Neural cell (in vitro differentiated cells): Measurements from ENCODE around the gene HDLBP. TPM values are rescaled to one million over a fixed set of nuclear protein-coding genes. Genes with fewer than 3 reads are reported as not detected.

Experiments
- H2AFZ ChIP-seq: fragments of 200-600, 300-800 bp; sonication (generic), shearing (Covaris generic); 2 replicates; pipeline ENCODE4 v1.6.0; 2014; ENCODE audit warnings: low read depth, mild to moderate bottlenecking, antibody characterized with exemption, low read length, moderate library complexity
- H3F3A ChIP-seq: fragments of 200-600 bp; shearing (Covaris generic); 2 replicates; pipeline ENCODE4 v1.6.1; 2016; ENCODE audit warnings: mild to moderate bottlenecking, moderate library complexity, mixed read lengths, antibody characterized with exemption, low read length; ENCODE audit not compliant: insufficient read depth, poor library complexity, severe bottlenecking
- H3K27ac ChIP-seq: fragments of 200-600, 300-800 bp; sonication (generic), shearing (Covaris generic); 2 replicates; pipeline ENCODE4 v1.5.1; 2014; ENCODE audit warnings: mild to moderate bottlenecking, low read length, moderate library complexity
- H3K27me3 ChIP-seq: fragments of 300-800, 200-600 bp; sonication (generic), shearing (Covaris generic); 2 replicates; pipeline ENCODE4 v1.6.0; 2014; ENCODE audit warnings: mild to moderate bottlenecking, low read depth, low read length, moderate library complexity; ENCODE audit not compliant: insufficient read depth
- H3K36me3 ChIP-seq: fragments of 300-800, 200-600 bp; sonication (generic), shearing (Covaris generic); 2 replicates; pipeline ENCODE4 v1.5.1; 2014; ENCODE audit warnings: mild to moderate bottlenecking, antibody characterized with exemption, low read length, moderate library complexity; ENCODE audit not compliant: insufficient read depth
- H3K4me2 ChIP-seq: fragments of 300-800, 200-600 bp; sonication (generic), shearing (Covaris generic); 2 replicates; pipeline ENCODE4 v1.6.0; 2014; ENCODE audit warnings: mild to moderate bottlenecking, low read length
- H3K4me3 ChIP-seq: fragments of 300-800, 200-600 bp; sonication (generic), shearing (Covaris generic); 2 replicates; pipeline ENCODE4 v1.5.1; 2014; ENCODE audit warnings: mild to moderate bottlenecking, low read length, moderate library complexity
- H3K79me2 ChIP-seq: fragments of 200-600 bp; shearing (Covaris generic); replicated peaks from 2 replicates; pipeline ENCODE4 v1.6.0; 2014; ENCODE audit warnings: mild to moderate bottlenecking, low read length, moderate library complexity; ENCODE audit not compliant: insufficient read depth
- H3K9ac ChIP-seq: fragments of 300-800, 200-600 bp; sonication (generic), shearing (Covaris generic); 2 replicates; pipeline ENCODE4 v1.6.1; 2016; ENCODE audit warnings: mild to moderate bottlenecking, low read length, mixed read lengths
- H3K9me2 ChIP-seq: fragments of 200-600 bp; shearing (Covaris generic); 2 replicates; pipeline ENCODE4 v1.6.1; 2016; ENCODE audit warnings: mild to moderate bottlenecking, low read length, mixed read lengths; ENCODE audit not compliant: insufficient read depth
- H3K9me3 ChIP-seq: fragments of 200-600, 300-800 bp; sonication (generic), shearing (Covaris generic); 2 replicates; pipeline ENCODE4 v1.6.1; 2016; ENCODE audit warnings: mild to moderate bottlenecking, mixed run types, low read length, moderate library complexity, mixed read lengths
- H4K20me1 ChIP-seq: fragments of 200-600 bp; shearing (Covaris generic); 2 replicates; pipeline ENCODE4 v1.6.1; 2016; ENCODE audit warnings: mild to moderate bottlenecking, mixed run types; ENCODE audit not compliant: insufficient read depth
- EP300 ChIP-seq: fragments of 450-650 bp; conservative IDR thresholded peaks from 2 replicates; pipeline ENCODE4 v1.6.1; 2014; ENCODE audit warnings: antibody characterized with exemption, mild to moderate bottlenecking, moderate library complexity; ENCODE audit not compliant: poor library complexity, severe bottlenecking
- EZH2 ChIP-seq: fragments of 200-600, 300-800 bp; shearing (Covaris generic), sonication (generic); IDR thresholded peaks from 2 replicates; pipeline ENCODE4 v1.6.1; 2014; ENCODE audit warnings: antibody characterized with exemption, low read length, borderline replicate concordance, mild to moderate bottlenecking; ENCODE audit not compliant: insufficient read depth, poor library complexity, severe bottlenecking
- MXI1 ChIP-seq: fragments of 450-650 bp; conservative IDR thresholded peaks from 2 replicates; pipeline ENCODE4 v1.6.1; 2014; ENCODE audit warnings: antibody characterized with exemption, mild to moderate bottlenecking; ENCODE audit not compliant: poor library complexity, severe bottlenecking
- POLR2AphosphoS5 ChIP-seq: IDR thresholded peaks from 2 replicates; pipeline ENCODE4 v1.6.1; 2012
- RAD21 ChIP-seq: fragments of 450-650 bp; conservative IDR thresholded peaks from 2 replicates; pipeline ENCODE4 v1.6.1; 2014; ENCODE audit warnings: antibody characterized with exemption, mild to moderate bottlenecking, moderate library complexity
- SMC3 ChIP-seq: fragments of 450-650 bp; conservative IDR thresholded peaks from 2 replicates; pipeline ENCODE4 v1.6.1; 2014; ENCODE audit warnings: antibody characterized with exemption, mild to moderate bottlenecking, moderate library complexity; ENCODE audit not compliant: poor library complexity
- TAF1 ChIP-seq: IDR thresholded peaks from 2 replicates; pipeline ENCODE4 v1.6.1; 2012; ENCODE audit warnings: low read depth
- polyA plus RNA-seq: library from polyadenylated mRNA; depleted of rRNA; stranded (reverse); fragments of >200 nt; gene quantifications from 2 replicates; pipeline ENCODE4 v1.2.3, GENCODE V29; 2014
- TF ChIP-seq, protein P1 (sequence below): IDR thresholded peaks from 2 replicates; pipeline ENCODE4 v1.6.1; 2012; ENCODE audit warnings: borderline replicate concordance
- TF ChIP-seq, protein P2 (sequence below): fragments of 450-650 bp; IDR thresholded peaks from 2 replicates; pipeline ENCODE4 v1.5.1; 2014; ENCODE audit warnings: antibody characterized with exemption, mild to moderate bottlenecking, moderate library complexity; ENCODE audit not compliant: poor library complexity, severe bottlenecking

Gene HDLBP
- polyA plus RNA-seq, 1 donor from 2014 or later = 61.9 TPM

DNA sequence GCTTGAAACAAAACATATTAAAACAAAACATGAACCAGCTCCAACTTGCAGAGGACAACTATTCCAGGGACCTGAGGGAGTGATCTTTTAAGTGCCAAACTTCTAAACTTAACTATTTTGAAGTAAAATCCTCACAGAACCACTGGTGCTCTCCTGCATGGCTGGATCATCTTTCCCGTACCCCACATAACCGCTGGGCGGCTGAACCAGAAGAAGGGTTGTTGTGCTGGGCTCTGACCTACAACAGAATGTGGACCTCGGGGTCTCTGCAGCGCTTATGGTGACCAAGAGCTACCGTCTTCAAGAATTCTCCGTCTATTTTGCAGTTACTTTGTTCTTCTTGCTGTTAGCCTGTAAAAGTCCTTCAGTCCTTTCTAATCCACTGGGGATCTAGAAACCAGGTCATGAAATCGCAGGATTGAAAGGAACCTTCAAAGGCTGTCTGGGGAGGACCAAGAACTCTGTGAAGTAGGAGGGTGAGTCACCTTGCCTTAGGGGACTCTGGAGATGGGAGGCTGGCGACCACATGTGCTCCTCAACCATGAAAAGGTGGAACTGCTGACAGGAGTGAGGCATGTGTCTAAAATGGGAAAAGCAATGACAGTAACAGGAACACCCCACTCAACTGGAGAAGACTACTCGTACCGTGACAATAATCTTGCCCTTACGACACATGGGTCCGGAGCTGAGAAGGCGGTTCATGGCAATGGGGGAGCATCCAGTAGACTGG lies 46.6 kb downstream of the HDLBP start:
- Histone ChIP-seq H4K20me1 (no peaks in the 10 kb centered on the region), H3K9ac (no peak overlapping the region), H3K36me3 (no peaks in the 10 kb centered on the region), H3F3A (no peaks in the 10 kb centered on the region), H3K4me2 (no peak overlapping the region), H3K9me2 (no peaks in the 10 kb centered on the region), H3K79me2 (peaks cover 9% of the 10 kb centered on the region), H2AFZ (no peak overlapping the region), H3K4me3 (no peak overlapping the region), H3K9me3 (no peaks in the 10 kb centered on the region), H3K27me3 (no peaks in the 10 kb centered on the region), H3K27ac (no peak overlapping the region)
- TF ChIP-seq RAD21 (no peak), EZH2 (no peak), POLR2AphosphoS5 (no peak), EP300 (no peak), MXI1 (no peak), TAF1 (no peak), SMC3 (no peak)
- TF ChIP-seq, protein P1, sequence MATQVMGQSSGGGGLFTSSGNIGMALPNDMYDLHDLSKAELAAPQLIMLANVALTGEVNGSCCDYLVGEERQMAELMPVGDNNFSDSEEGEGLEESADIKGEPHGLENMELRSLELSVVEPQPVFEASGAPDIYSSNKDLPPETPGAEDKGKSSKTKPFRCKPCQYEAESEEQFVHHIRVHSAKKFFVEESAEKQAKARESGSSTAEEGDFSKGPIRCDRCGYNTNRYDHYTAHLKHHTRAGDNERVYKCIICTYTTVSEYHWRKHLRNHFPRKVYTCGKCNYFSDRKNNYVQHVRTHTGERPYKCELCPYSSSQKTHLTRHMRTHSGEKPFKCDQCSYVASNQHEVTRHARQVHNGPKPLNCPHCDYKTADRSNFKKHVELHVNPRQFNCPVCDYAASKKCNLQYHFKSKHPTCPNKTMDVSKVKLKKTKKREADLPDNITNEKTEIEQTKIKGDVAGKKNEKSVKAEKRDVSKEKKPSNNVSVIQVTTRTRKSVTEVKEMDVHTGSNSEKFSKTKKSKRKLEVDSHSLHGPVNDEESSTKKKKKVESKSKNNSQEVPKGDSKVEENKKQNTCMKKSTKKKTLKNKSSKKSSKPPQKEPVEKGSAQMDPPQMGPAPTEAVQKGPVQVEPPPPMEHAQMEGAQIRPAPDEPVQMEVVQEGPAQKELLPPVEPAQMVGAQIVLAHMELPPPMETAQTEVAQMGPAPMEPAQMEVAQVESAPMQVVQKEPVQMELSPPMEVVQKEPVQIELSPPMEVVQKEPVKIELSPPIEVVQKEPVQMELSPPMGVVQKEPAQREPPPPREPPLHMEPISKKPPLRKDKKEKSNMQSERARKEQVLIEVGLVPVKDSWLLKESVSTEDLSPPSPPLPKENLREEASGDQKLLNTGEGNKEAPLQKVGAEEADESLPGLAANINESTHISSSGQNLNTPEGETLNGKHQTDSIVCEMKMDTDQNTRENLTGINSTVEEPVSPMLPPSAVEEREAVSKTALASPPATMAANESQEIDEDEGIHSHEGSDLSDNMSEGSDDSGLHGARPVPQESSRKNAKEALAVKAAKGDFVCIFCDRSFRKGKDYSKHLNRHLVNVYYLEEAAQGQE = no peak
- TF ChIP-seq, protein P2, sequence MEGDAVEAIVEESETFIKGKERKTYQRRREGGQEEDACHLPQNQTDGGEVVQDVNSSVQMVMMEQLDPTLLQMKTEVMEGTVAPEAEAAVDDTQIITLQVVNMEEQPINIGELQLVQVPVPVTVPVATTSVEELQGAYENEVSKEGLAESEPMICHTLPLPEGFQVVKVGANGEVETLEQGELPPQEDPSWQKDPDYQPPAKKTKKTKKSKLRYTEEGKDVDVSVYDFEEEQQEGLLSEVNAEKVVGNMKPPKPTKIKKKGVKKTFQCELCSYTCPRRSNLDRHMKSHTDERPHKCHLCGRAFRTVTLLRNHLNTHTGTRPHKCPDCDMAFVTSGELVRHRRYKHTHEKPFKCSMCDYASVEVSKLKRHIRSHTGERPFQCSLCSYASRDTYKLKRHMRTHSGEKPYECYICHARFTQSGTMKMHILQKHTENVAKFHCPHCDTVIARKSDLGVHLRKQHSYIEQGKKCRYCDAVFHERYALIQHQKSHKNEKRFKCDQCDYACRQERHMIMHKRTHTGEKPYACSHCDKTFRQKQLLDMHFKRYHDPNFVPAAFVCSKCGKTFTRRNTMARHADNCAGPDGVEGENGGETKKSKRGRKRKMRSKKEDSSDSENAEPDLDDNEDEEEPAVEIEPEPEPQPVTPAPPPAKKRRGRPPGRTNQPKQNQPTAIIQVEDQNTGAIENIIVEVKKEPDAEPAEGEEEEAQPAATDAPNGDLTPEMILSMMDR = no peak

DNA sequence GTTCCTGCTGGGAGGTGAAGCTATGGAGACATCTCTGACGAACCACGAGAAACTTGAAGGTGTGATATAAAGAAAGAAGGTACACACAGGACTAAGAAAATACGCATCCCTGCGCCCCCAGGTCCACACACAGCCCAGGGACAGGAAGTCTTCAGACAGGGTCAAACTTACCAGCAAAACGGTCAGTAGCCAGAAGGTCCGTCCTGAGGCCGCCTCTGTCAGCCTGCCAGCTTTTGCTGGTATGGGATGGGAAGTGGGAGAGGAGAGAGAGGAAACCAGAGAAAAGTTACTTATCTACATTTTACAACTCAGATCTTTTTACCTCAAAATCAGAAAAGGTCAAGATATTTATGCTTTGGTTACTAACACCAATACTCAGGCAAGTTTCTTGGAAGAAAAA lies 47.2 kb downstream of the HDLBP start:
- H3K79me2 ChIP-seq = peaks cover 9% of the 10 kb centered on the region
- H3K9me2 ChIP-seq = no peaks in the 10 kb centered on the region
- no peak overlapping the region for H3K4me3 ChIP-seq
- H3F3A ChIP-seq = no peaks in the 10 kb centered on the region
- H3K27me3 ChIP-seq = no peaks in the 10 kb centered on the region
- H3K36me3 ChIP-seq = no peaks in the 10 kb centered on the region
- TF ChIP-seq, protein P2 = no peak
- TF ChIP-seq SMC3 (no peak), EZH2 (no peak)
- H4K20me1 ChIP-seq = no peaks in the 10 kb centered on the region
- H3K27ac ChIP-seq = no peak overlapping the region
- no peak overlapping the region for H3K9ac ChIP-seq
- no peak overlapping the region for H3K4me2 ChIP-seq
- no peaks in the 10 kb centered on the region for H3K9me3 ChIP-seq
- no peak overlapping the region for H2AFZ ChIP-seq
